Activated CD8-positive, alpha-beta memory T cell treated with anti-CD3 and anti-CD28 coated beads, Interleukin-2, amount 50 U/mL, for 48 hours (primary cell): ENCODE measurements around the gene SPPL2A.
"Not testable (repeated sequence)": the region's sequence is repeated elsewhere in the genome, so short reads cannot be mapped to it uniquely, and the experiment has no call there.

Experiments
- DNase-seq: peaks from one replicate; pipeline ENCODE4 v3.0.0-alpha.2; 2020

Gene SPPL2A

GRCh38 chr15:50764461-50765194 lies 878 bp downstream of the SPPL2A start:
- DNase-seq, result no peak

GRCh38 chr15:50758712-50759205 lies 6.7 kb downstream of the SPPL2A start:
- no peak for DNase-seq

GRCh38 chr15:50753463-50753862 lies 12.0 kb downstream of the SPPL2A start:
- no peak for DNase-seq

GRCh38 chr15:50751394-50751793 lies 14.1 kb downstream of the SPPL2A start:
- DNase-seq, result no peak

GRCh38 chr15:50750227-50750705 lies 15.2 kb downstream of the SPPL2A start:
- DNase-seq, result no peak

GRCh38 chr15:50747523-50747922 lies 18.0 kb downstream of the SPPL2A start:
- no peak for DNase-seq

- no peak for DNase-seq
Observed at GRCh38 chr15:50744601-50745000, 20.9 kb downstream of the SPPL2A start.

GRCh38 chr15:50740955-50741354 lies 24.6 kb downstream of the SPPL2A start:
- DNase-seq, result no peak

- no peak for DNase-seq
Observed at GRCh38 chr15:50736823-50737222, 28.7 kb downstream of the SPPL2A start.

GRCh38 chr15:50735156-50735555 lies 30.4 kb downstream of the SPPL2A start:
- no peak for DNase-seq

- DNase-seq, result no peak
Observed at GRCh38 chr15:50726315-50726714, 39.2 kb downstream of the SPPL2A start.

GRCh38 chr15:50718700-50719125 lies 46.8 kb downstream of the SPPL2A start:
- DNase-seq, result no peak

GRCh38 chr15:50712018-50712417 lies 53.5 kb downstream of the SPPL2A start:
- no peak for DNase-seq

- no peak for DNase-seq
Observed at GRCh38 chr15:50710585-50710984, 54.9 kb downstream of the SPPL2A start.

- no peak for DNase-seq
Observed at GRCh38 chr15:50707878-50708427, 57.6 kb downstream of the SPPL2A start.

GRCh38 chr15:50702762-50703334 lies 62.7 kb downstream of the SPPL2A start:
- DNase-seq, result no peak

GRCh38 chr15:50698101-50698500 lies 67.4 kb downstream of the SPPL2A start:
- DNase-seq, result no peak

- no peak for DNase-seq
Observed at GRCh38 chr15:50697109-50697797, 68.3 kb downstream of the SPPL2A start.

- DNase-seq, result not testable (repeated sequence)
Observed at GRCh38 chr15:50694634-50695165, 70.8 kb downstream of the SPPL2A start.

- no peak for DNase-seq
Observed at GRCh38 chr15:50687302-50687902, 78.1 kb downstream of the SPPL2A start.

- DNase-seq, result peak; percentile 95
Observed at GRCh38 chr15:50686469-50687301, 78.8 kb downstream of the SPPL2A start, which contains the start of gene TRPM7. Gene TRPM7, minus strand, starts transcription at chr15:50686797. Its CDS starts 264 bp downstream, at chr15:50686533.
